GM11168 (cell line): ENCODE data around the gene CHMP2B.
"Not testable (repeated sequence)": the region's sequence is repeated elsewhere in the genome, so short reads cannot be mapped to it uniquely, and the experiment has no call there.

Experiments used
- in situ Hi-C: fragments of 300-500 bp; cut with MboI; formaldehyde crosslinking; loops from one replicate; pipeline ENCODE4 v1.12.0; 2022; ENCODE audit warnings: low sequenced_read_pairs; ENCODE audit not compliant: unreplicated experiment

Gene CHMP2B

GRCh38 chr3:87227835-87228144 lies 681 bp downstream of the CHMP2B start:
- in situ Hi-C loops, result no loop called here

DNA sequence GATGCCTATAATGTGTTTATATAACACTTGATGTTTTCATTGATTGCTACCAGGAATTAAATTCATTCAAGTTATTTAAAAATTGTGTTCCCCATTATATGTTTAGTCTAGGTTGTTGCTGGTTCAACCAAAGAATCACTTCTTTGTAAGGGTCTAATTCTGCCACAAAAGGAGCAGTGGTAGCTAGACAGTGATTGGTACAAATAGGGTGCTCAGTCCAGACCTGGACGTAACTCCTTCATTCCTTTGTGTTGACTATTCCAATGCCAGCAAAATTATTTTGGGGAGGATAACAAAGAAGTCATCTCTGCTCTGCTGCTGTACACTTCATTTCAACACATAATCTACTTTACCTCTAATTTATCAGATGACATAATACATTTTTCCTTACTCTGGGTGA lies 1.2 kb downstream of the CHMP2B start:
- in situ Hi-C loops, result no loop called here

DNA sequence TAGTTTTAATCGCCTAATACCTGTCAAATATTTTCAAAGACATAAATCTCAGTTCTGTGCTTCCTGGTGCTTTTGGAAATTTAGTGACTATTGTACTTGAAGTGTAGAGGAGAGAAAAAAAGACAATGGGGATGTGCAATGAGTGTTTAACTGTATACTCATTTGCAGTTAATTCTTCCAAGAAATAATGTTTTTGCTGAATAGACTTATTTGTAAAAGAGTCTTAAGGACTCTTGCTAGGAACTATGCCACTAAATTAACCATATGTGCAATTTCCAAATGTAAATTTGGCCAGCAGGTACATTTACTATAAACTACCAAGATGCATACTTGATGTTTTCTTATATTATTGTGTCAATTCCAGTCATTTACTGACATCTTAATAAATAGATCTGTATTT lies 2.0 kb downstream of the CHMP2B start:
- in situ Hi-C loops, result no loop called here

DNA sequence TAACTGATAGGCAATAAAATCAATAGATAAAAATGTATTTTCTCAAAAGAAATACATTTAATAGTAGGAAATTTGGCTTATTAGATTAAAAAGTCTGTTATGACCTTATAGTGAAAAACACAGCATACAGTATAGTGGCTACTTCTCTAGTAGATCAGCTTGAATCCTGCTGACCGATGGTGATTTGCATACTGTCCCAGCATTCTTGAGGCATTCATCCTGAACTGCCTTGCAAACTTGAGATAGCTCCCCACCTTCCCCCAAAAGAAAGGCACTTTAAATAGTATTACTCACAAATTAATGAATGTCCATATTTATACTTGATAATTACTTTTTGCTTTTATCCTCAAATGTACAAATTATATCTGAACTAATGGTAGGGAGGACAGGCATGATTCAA lies 6.7 kb downstream of the CHMP2B start:
- in situ Hi-C loops, result no loop called here

DNA sequence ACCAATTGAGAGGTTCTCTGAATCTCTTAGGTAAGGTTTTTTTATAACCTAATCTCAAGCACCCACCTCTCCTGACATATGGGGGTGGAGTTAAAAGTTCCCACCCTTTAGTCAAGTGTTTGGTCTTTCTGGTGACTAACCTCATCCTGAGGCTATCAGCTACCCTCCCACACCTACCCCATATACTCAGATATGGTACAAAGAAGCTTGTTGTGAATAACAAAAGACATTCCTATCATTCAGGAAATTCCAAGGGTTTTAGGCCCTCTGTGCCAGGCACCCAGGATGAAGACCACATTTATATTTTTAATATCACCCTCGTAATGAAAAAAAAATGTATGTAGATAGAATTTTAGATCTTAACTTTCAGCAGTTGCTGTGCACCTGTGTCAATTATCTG lies 9.0 kb downstream of the CHMP2B start:
- in situ Hi-C loops, result no loop called here

DNA sequence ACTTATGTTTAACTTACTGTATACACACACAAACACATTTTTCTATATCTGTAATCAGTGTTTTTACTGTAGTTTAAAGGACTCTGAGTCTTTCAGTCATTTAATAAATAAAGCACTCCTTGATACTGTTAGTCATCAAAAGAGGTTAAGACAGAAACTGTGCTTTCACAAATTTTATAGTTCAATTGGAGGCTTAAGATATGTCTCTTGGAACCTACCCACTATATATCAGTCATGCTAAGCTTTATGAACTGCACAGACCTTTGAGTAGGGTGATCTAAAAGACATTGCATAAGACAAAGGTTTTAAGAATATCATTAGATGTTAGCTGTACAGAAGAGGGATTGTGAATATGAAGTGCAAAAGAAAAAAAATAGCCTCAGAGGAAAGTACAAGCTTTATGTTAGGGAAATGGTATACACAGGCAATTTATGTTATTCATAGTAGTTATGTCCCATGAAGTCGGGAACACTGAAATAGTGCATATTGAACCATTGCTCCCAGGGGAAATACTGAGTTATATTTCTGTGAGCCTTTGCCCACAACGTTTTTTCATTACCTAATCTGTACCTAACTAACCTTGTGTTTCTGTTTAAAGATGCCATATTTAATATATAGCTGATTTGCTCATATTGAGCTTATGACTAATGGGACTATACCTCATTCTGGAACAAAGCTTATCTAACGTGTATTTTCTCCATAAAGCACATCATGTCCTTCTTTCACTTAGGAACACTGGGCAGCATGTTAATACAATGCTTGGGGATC lies 19.7 kb downstream of the CHMP2B start:
- in situ Hi-C loops, result no loop called here

DNA sequence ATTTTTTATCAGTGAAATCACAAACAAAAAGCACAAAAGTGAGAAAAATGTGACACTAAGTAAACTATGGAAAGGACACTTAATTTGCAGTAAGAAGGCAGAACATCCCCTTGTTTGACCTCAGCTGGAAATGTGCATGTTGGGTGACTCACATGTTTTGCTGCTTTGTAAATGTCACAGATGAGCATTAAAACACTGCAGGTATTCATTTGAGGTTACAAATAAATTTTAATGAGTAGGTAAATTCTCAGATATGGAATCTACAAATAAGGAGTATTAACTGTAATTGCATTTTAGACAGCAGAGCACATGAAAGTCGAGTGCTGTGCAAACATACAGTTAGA lies 20.3 kb downstream of the CHMP2B start:
- in situ Hi-C loops, result no loop called here

GRCh38 chr3:87248231-87248630 lies 21.1 kb downstream of the CHMP2B start:
- in situ Hi-C loops, result not testable (repeated sequence)

DNA sequence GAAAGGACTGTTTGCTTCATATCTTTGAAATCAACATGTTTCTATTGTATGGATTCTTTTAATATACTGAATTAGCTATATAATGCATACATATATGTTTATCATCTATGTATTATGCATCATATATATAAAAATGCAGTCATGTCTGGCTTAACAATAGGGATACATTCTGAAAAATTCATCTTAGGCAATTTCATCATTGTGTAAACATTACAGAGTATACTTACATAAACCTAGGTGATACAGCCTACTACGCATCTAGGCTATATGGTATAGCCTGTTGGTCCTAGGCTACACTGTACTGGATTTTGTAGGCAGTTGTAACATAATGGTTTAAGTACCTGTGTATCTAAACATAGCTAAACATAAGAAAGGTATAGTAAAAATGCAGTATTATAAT lies 21.7 kb downstream of the CHMP2B start:
- in situ Hi-C loops, result no loop called here

- in situ Hi-C loops, result no loop called here
Observed at GRCh38 chr3:87250009-87250408, 22.9 kb downstream of the CHMP2B start.

- in situ Hi-C loops, result no loop called here
Observed at GRCh38 chr3:87260270-87260669, 33.2 kb downstream of the CHMP2B start.

- in situ Hi-C loops, result no loop called here
Observed at GRCh38 chr3:87261925-87262324, 34.8 kb downstream of the CHMP2B start.

DNA sequence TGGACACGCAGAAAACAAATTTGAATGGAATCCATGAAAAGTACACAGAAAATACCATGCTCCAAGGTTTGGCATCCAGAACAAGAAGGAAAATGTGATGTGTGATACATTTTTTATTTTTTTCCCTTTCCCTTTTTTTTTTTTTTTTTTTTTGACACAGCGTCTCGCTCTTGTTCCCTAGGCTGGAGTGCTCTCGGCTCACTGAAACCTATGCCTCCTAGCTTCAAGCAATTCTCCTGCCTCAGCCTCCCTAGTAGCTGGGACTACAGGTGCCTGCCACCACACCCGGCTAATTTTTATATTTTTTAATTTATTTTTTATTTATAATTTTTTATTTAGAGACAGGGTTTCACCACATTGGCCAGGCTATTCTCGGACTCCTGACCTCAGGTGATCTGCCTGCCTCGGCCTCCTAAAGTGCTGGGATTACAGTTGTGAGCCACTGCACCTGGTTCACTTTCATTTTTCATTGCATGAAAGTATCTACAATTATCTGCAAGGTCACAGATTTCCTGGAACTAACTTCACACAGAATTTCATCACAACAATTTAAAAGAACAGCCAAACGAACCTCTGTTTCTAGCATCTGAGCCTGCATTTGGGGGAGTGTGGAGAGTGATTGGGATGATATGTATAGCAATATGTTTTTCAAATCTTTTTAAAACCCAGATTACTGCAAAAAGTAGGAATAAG lies 41.0 kb downstream of the CHMP2B start:
- in situ Hi-C loops, result no loop called here

- in situ Hi-C loops, result no loop called here
Observed at GRCh38 chr3:87268646-87269211, 41.6 kb downstream of the CHMP2B start.

GRCh38 chr3:87269723-87270122 lies 42.6 kb downstream of the CHMP2B start:
- in situ Hi-C loops, result no loop called here

- in situ Hi-C loops, result no loop called here
Observed at GRCh38 chr3:87270908-87271700, 44.0 kb downstream of the CHMP2B start.

DNA sequence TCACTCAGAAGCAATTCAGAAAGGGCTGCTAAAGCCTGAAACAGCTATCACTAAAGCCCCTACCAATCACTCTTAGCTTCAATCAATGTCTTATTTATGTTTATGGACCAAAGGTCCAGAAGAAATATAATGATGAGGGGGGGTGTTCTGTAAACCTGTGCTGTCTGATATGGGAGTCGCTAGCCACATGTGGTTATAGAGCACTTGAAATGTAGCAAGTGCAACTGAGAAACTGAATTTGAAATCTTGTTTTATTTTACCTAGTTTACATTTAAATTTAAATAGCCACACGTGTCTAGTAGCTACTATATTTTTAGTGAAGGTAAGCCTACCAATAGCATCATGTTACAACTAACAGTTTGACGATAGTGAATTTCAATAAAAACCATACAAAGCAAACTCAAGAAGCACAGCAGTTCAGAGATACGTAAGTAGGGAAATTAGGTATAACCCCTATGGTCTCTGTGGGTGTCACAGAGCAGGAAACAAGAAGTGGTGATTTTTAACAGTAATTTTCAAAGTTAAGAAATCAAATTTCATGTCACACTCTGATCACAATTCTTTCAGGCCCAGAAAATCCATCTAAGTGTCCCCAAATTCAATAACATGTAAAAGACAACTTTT lies 45.7 kb downstream of the CHMP2B start:
- in situ Hi-C loops, result no loop called here

- in situ Hi-C loops, result no loop called here
Observed at GRCh38 chr3:87276484-87276883, 49.4 kb downstream of the CHMP2B start, which contains the start of gene POU1F1. Gene POU1F1, minus strand, starts transcription at chr3:87276584. Its CDS starts 122 bp downstream, at chr3:87276462.

DNA sequence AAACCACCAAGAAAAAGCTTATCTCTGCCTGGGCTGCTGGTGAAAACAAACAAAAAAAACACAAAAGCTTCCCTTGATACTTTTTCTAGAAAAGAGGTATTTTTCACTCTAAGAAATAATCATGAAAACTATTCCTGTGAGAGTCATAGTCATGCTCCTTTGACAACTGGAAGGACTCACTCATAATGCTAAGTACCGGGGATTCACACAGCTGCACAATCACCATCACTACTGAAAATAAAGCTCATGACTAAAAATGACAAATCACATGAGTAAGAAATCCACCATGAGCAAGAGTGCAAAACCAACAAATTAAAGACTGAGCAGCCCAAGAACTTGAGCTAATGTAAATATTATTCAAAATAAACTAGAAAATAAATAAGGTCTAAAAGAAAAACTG lies 59.9 kb downstream of the CHMP2B start:
- in situ Hi-C loops, result no loop called here

DNA sequence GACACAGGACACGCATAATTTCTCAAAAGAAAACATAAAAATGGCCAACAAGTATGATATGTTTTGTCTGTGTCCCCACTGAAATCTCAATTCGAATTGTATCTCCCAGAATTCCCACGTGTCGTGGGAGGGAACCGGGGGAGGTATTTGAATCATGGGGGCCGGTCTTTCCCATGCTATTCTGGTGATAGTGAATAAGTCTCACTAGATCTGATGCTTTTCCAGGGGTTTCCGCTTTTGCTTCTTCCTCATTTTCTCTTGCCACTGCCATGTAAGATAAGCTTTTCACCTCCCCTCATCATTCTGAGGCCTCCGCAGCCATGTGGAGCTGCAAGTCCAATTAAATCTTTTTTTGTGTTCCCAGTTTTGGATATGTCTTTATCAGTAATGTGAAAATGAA lies 61.3 kb downstream of the CHMP2B start:
- in situ Hi-C loops, result no loop called here
